DOHH2 (cell line): ENCODE measurements around the gene KBTBD4.

Source experiments
- EZH2phosphoT487 ChIP-seq: fragments of 200-600 bp; sonication (generic); IDR thresholded peaks from 2 replicates; pipeline ENCODE4 v1.6.1; 2017; ENCODE audit warnings: borderline replicate concordance, mild to moderate bottlenecking, antibody characterized with exemption, low read length, moderate library complexity, mixed read lengths
- TF ChIP-seq, protein P1 (sequence below): fragments of 200-600 bp; sonication (generic); IDR thresholded peaks from one replicate; pipeline ENCODE4 v1.5.1; 2014; ENCODE audit warnings: antibody characterized with exemption, mild to moderate bottlenecking, low read depth, low read length; ENCODE audit not compliant: poor library complexity, severe bottlenecking

- TF ChIP-seq, protein P1, sequence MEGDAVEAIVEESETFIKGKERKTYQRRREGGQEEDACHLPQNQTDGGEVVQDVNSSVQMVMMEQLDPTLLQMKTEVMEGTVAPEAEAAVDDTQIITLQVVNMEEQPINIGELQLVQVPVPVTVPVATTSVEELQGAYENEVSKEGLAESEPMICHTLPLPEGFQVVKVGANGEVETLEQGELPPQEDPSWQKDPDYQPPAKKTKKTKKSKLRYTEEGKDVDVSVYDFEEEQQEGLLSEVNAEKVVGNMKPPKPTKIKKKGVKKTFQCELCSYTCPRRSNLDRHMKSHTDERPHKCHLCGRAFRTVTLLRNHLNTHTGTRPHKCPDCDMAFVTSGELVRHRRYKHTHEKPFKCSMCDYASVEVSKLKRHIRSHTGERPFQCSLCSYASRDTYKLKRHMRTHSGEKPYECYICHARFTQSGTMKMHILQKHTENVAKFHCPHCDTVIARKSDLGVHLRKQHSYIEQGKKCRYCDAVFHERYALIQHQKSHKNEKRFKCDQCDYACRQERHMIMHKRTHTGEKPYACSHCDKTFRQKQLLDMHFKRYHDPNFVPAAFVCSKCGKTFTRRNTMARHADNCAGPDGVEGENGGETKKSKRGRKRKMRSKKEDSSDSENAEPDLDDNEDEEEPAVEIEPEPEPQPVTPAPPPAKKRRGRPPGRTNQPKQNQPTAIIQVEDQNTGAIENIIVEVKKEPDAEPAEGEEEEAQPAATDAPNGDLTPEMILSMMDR: no peak
- TF ChIP-seq EZH2phosphoT487: no peak
Observed at GRCh38 chr11:47571895-47572294, 6.9 kb downstream of the KBTBD4 start.
